Keratinocyte (primary cell): ENCODE data around the gene NSMCE1.

Experiments
- EZH2 ChIP-seq: IDR thresholded peaks from one replicate; pipeline ENCODE4 v1.6.1; 2012; ENCODE audit warnings: inconsistent platforms, mild to moderate bottlenecking, low read length, moderate library complexity
- TF ChIP-seq, protein P1 (sequence below), 3 experiments: IDR thresholded peaks in 1 of 3; conservative IDR thresholded peaks in 1 of 3; optimal IDR thresholded peaks in 1 of 3; 2 replicates in 2 of 3; 3 replicates in 1 of 3; pipeline versions ENCODE3 to v1.5.1; 2011; ENCODE audit warnings: low read length in 3 of 3, mild to moderate bottlenecking in 3 of 3, moderate library complexity in 2 of 3, control low read depth in 1 of 3, inconsistent platforms in 1 of 3; ENCODE audit not compliant: insufficient read depth in 2 of 3; ENCODE audit errors: extremely low read depth in 1 of 3

DNA sequence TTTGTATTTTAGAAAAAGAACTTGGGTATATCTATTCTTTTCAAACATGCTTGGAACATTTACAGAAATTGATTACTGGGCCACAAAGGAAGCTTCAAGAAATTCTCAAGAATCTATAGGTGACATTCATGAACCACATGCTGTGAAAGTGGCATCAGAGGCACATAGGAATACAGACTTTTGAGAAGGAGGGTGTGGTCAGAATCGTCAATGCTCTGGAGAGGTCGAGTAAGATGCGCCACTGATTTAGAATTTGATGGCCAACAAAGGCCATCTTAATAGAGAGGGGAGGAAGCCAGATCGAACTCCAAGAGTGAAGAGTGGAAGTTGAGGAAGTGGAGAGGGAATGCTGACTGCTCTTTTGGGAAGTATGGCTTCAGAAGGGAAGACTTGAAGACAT is 3.5 kb upstream of the NSMCE1 start:
- TF ChIP-seq, protein P1, sequence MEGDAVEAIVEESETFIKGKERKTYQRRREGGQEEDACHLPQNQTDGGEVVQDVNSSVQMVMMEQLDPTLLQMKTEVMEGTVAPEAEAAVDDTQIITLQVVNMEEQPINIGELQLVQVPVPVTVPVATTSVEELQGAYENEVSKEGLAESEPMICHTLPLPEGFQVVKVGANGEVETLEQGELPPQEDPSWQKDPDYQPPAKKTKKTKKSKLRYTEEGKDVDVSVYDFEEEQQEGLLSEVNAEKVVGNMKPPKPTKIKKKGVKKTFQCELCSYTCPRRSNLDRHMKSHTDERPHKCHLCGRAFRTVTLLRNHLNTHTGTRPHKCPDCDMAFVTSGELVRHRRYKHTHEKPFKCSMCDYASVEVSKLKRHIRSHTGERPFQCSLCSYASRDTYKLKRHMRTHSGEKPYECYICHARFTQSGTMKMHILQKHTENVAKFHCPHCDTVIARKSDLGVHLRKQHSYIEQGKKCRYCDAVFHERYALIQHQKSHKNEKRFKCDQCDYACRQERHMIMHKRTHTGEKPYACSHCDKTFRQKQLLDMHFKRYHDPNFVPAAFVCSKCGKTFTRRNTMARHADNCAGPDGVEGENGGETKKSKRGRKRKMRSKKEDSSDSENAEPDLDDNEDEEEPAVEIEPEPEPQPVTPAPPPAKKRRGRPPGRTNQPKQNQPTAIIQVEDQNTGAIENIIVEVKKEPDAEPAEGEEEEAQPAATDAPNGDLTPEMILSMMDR (optimal IDR thresholded peaks at IDR 0.05 in 1 of 3, IDR thresholded peaks at IDR 0.05 in 1 of 3, conservative IDR thresholded peaks at IDR 0.05 in 1 of 3; ENCODE audit: extremely low read depth in 1 of 3, insufficient read depth in 2 of 3, low read length in 3 of 3) = no peak
- TF ChIP-seq EZH2 = no peak
